ENCODE data around the gene ADH1B. TPM values are rescaled to one million over a fixed set of nuclear protein-coding genes. Genes with fewer than 3 reads are reported as not detected.
A peak's percentile ranks its signal among the peaks of the same experiment; 100 is the strongest.
"Not testable (repeated sequence)": the region's sequence is repeated elsewhere in the genome, so short reads cannot be mapped to it uniquely, and the experiment has no call there.

ADH1B gene
- 100 to 1,000 TPM in 3 of 4 donors, 10 to 100 TPM in 1; 72.9 to 318 (median 212) TPM for total RNA-seq

DNA sequence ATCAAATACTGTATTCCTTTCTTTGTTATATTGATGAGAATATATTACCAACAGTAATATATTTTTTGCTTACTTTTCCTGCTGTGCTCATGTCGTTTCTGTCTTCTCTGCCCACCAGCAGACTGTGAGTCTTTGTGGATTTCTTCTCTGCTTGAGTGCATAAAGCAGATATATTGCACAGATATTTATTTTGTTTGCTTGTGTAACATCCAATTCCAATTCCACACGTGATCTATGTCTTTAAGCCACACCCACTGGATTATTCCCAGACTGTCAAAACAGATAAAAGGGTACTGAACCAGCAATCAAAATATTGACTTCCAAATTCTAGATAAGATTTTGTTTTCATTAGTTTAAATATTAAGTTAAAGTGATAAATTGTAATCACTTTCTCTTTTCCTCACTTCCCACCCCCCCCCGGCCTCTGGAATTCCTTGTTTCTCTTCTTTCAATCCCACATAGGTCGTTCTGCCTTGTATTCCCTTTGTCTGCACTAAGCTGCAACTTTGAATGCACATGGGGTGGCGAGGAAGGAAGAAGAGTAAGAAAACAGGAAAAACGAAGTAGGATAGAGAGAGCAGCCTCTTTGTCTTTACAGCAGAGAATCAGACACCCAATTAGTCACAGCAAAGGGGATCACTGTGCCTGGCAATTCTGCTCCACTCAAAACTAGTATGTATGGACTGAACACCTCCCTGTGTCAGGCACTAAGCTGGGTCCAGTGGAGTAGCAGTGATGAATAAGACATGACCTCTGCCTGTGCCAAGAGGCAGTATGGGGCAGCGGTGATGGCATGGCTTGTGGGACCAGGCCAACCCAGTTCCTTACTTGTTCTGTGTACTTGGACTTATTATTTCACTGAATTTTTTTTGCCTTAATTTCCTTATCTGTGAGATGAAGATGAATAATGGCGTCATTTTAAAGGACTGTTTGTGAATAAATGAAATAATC lies at the start of gene ADH1B:
Gene ADH1B, minus strand, starts transcription at position 161 of the 951 bp plus-strand sequence. Its CDS starts 70 bp downstream, at position 91.
- peaks cover 36% of the 10 kb centered on the region for H3K4me1 ChIP-seq
- DNase-seq (ENCODE audit: low spot score in 2 of 2): no peak
- H3K27ac ChIP-seq: peak within 1 kb of the TSS; percentile 32
- H3K27me3 ChIP-seq: no peaks in the 10 kb centered on the region
- 46% methylated on average over 8 of the region's 8 CpGs for WGBS
- H3K36me3 ChIP-seq: peaks cover 5% of the 10 kb centered on the region
- TF ChIP-seq POLR2AphosphoS5 (IDR thresholded peaks at IDR 0.05) (peak in 1 of 3 donors; percentile 18), EP300 (IDR thresholded peaks at IDR 0.05) (no peak)
- H3K9me3 ChIP-seq: no peaks in the 10 kb centered on the region
- H3K4me3 ChIP-seq: peak within 1 kb of the TSS; percentile 37

DNA sequence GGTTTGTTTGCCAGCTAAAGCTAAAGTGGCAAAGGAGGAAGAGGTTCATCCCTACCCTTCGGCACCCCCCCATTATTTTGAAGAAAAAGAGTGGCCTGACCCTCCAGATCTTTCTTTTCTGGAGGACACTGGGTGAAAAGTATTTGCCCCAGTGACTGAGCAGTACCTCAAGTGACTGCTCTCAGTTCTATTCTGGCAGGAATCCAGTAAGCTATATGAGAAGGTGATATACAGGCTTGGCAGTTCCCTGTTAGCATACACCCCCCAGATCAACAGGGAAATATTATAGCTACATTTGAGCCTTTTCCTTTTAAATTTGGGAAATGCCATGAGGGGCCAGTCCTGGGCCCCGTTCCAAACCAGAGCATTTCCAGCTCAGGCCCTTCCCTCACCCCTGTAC lies 46.6 kb upstream of the ADH1B start:
- H3K27ac ChIP-seq; H3K27me3 ChIP-seq; H3K4me3 ChIP-seq; H3K36me3 ChIP-seq; DNase-seq (ENCODE audit: low spot score in 2 of 2); H3K4me1 ChIP-seq; H3K9me3 ChIP-seq: not testable (repeated sequence)
- WGBS: 67% methylated on average over 2 of the region's 2 CpGs

DNA sequence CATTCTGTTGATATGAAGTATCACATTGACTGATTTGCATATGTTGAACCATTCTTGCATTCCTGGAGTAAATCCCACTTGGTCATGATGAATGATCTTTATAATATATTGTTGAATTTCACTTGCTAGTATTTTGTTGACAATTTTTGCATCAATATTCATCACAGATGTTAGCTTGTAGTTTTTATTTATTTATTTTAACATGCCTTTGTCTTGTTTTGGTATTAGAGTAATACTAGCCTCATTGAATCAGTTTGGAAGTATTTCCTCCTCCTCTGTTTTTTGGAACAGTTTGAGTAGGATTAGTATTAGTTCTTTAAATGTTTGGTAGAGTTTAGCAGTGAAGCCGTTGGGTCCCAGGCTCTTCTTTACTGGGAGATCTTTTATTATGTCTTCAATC lies 45.3 kb upstream of the ADH1B start:
- Histone ChIP-seq H3K36me3 (no peaks in the 10 kb centered on the region), H3K27ac (no peak overlapping the region), H3K27me3 (no peaks in the 10 kb centered on the region), H3K4me3 (no peak overlapping the region), H3K9me3 (no peaks in the 10 kb centered on the region), H3K4me1 (peaks cover 2% of the 10 kb centered on the region)
- WGBS: 88% methylated on average over 1 of the region's 1 CpG
- TF ChIP-seq POLR2AphosphoS5 (IDR thresholded peaks at IDR 0.05) (no peak), EP300 (IDR thresholded peaks at IDR 0.05) (no peak), POLR2A (IDR thresholded peaks at IDR 0.05) (no peak)
- TF ChIP-seq, protein P1, sequence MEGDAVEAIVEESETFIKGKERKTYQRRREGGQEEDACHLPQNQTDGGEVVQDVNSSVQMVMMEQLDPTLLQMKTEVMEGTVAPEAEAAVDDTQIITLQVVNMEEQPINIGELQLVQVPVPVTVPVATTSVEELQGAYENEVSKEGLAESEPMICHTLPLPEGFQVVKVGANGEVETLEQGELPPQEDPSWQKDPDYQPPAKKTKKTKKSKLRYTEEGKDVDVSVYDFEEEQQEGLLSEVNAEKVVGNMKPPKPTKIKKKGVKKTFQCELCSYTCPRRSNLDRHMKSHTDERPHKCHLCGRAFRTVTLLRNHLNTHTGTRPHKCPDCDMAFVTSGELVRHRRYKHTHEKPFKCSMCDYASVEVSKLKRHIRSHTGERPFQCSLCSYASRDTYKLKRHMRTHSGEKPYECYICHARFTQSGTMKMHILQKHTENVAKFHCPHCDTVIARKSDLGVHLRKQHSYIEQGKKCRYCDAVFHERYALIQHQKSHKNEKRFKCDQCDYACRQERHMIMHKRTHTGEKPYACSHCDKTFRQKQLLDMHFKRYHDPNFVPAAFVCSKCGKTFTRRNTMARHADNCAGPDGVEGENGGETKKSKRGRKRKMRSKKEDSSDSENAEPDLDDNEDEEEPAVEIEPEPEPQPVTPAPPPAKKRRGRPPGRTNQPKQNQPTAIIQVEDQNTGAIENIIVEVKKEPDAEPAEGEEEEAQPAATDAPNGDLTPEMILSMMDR (IDR thresholded peaks at IDR 0.05): no peak
- no peak for DNase-seq (ENCODE audit: low spot score in 2 of 2)

DNA sequence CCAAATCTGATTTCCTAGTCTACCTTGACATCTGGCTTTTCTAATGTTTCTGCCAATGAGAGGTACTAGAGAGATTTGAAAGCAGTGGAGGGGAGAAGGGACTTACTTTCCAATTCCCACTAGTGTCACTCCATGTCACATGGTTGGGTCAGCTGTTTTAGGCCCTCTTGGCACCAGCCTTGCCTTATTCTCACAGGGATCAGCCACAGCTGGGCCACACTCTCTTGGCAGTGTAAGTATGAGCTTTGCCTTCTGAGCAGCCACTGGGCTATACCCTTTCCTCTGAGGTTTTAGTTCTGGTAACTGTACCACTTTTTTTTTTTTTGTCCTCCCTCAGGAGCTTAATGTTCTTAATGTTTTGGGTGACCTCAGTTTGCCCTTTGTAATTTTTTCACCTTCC lies 41.6 kb upstream of the ADH1B start:
- no peak for TF ChIP-seq POLR2AphosphoS5 (IDR thresholded peaks at IDR 0.05)
- TF ChIP-seq POLR2A (IDR thresholded peaks at IDR 0.05): no peak
- no peak for TF ChIP-seq EP300 (IDR thresholded peaks at IDR 0.05)
- TF ChIP-seq, protein P1 (IDR thresholded peaks at IDR 0.05): no peak
- Histone ChIP-seq H3K9me3 (no peaks in the 10 kb centered on the region), H3K4me1 (peaks cover 2% of the 10 kb centered on the region), H3K36me3 (no peaks in the 10 kb centered on the region), H3K4me3 (no peak overlapping the region), H3K27me3 (no peaks in the 10 kb centered on the region), H3K27ac (no peak overlapping the region)
- DNase-seq (ENCODE audit: low spot score in 2 of 2): no peak

DNA sequence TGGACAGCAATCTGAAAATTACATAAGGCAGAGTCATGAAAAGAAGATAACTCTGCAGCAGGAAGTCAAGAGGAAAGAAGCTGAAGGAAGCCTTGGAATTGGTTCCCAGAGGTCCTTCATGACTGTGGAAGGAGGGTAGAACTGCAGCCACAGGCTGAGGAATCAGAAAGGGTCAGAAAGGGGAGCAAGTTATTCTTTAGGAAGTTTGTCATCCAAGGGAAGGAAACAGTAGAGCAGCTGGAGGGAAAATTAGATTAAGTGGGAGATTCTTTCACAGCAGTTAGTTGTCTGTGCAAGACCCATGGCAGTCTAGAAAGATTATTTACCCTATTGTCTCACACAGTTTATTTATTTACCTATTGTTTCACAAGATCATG lies 40.7 kb upstream of the ADH1B start:
- no peak overlapping the region for H3K27ac ChIP-seq
- no peaks in the 10 kb centered on the region for H3K27me3 ChIP-seq
- H3K9me3 ChIP-seq: no peaks in the 10 kb centered on the region
- peaks cover 2% of the 10 kb centered on the region for H3K4me1 ChIP-seq
- TF ChIP-seq POLR2AphosphoS5 (IDR thresholded peaks at IDR 0.05) (no peak), EP300 (IDR thresholded peaks at IDR 0.05) (no peak), POLR2A (IDR thresholded peaks at IDR 0.05) (no peak)
- TF ChIP-seq, protein P1 (IDR thresholded peaks at IDR 0.05): no peak
- H3K4me3 ChIP-seq: no peak overlapping the region
- no peaks in the 10 kb centered on the region for H3K36me3 ChIP-seq
- no peak for DNase-seq (ENCODE audit: low spot score in 2 of 2)

DNA sequence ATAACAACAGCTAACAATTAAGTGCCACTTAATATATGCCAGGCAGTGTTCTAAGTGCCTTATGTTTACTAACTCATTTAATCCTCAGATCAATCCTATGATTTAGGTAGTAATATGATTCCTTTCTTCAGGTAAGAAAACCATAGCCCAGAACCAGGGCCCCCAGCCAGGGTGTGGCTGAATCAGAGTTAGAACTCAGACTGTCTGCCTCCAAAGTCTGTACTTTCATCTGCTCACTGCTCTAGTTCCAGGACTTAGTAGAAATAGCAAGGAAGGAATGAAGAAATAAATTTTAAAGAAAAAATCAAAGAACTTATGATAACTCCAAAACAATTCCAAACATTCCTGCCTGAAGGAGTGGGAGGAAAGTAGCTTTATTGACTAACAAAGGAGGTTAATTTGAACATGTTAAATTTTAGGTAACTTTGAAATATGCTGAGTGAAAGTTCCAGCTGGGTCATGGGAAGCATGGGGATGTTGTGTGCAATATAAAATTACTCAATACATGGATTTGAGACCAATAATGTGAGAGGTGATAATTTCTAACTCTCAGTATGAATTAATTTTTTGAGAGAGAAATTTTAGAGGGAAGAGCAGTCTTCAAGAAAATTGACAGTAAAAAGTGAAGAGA lies 40.2 kb upstream of the ADH1B start:
- no peaks in the 10 kb centered on the region for H3K9me3 ChIP-seq
- no peak for DNase-seq (ENCODE audit: low spot score in 2 of 2)
- H3K4me3 ChIP-seq: no peak overlapping the region
- TF ChIP-seq POLR2AphosphoS5 (IDR thresholded peaks at IDR 0.05) (no peak), EP300 (IDR thresholded peaks at IDR 0.05) (no peak), POLR2A (IDR thresholded peaks at IDR 0.05) (no peak)
- TF ChIP-seq, protein P1 (IDR thresholded peaks at IDR 0.05): no peak
- no peaks in the 10 kb centered on the region for H3K36me3 ChIP-seq
- peaks cover 2% of the 10 kb centered on the region for H3K4me1 ChIP-seq
- H3K27me3 ChIP-seq: no peaks in the 10 kb centered on the region
- peak overlapping the region; percentile 24 for H3K27ac ChIP-seq

Measured in suprapubic skin (tissue), 4 donors.